A549 treated with RU486 at 1 μM for 4 hours (cell line): ENCODE data around the gene KMT2C. TPM values are rescaled to one million over a fixed set of nuclear protein-coding genes. Genes with fewer than 3 reads are reported as not detected.

Experiments used
- total RNA-seq: library from RNA; stranded (reverse); fragments of 200-300 nt; extraction: Qiagen RNA extraction; gene quantifications from 5 replicates; pipeline ENCODE4 v1.2.3, GENCODE V29; 2022; ENCODE audit warnings: low read depth

KMT2C gene
- total RNA-seq = 5.7 to 9.5 TPM (median 7.8 TPM) in 5 replicates

GRCh38 chr7:152435384-152436110, at the start of gene KMT2C:
TSS of gene KMT2C (minus strand) at chr7:152436003. CDS start at chr7:152435786, 217 bp downstream.

Other genes with a start within 250 kb of the KMT2C start
- gene XRCC2, start 240.1 kb upstream of the KMT2C start, total RNA-seq = 3.3 to 6.4 TPM (median 5.7 TPM) in 5 replicates